Right kidney (tissue), 1 donor: ENCODE results near the gene PSMD2.
A peak's percentile ranks its signal among the peaks of the same experiment; 100 is the strongest.

Source experiments
- DNase-seq: peaks from one replicate; pipeline ENCODE4 v3.0.0-alpha.2; 2016

The PSMD2 gene

DNA sequence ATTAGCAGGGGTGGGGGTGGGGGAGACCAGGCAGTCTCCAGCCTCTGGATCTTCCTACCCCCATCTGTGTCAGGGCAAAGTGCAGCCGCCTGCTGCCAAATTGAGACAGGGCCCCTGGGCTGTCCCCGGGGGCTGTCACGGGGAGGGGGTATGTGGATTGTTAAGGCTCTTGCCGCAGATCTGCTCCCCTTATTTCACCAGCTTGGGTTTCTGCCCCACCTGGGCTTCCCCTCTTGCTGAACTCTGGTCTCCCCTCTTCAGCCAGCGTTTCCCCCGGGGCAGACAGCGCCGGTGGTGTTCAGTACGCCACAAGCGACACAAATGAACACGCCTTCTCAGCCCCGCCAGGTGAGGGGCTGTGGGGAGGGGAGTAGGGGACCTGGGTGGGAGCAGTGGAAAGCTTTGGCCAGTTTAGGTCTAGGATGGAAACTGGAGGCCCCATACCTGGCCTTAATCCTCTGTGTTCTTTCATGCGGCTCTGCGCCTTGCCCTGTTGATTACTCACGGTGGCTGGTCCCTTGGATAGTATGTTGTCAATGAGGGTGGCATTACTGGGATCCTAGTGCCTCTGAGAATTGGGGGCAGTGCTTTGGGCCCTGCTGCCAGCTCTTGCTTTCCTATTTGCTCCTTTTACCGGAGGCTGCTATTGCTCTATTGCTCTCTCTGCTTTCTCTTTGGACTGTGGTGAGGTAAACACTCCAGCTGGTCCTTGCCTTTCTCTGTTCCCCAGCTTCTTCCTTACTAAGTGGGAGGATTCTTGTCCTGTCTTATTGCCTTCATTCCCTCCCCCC is 17.0 kb downstream of the PSMD2 start:
- no peak for DNase-seq

DNA sequence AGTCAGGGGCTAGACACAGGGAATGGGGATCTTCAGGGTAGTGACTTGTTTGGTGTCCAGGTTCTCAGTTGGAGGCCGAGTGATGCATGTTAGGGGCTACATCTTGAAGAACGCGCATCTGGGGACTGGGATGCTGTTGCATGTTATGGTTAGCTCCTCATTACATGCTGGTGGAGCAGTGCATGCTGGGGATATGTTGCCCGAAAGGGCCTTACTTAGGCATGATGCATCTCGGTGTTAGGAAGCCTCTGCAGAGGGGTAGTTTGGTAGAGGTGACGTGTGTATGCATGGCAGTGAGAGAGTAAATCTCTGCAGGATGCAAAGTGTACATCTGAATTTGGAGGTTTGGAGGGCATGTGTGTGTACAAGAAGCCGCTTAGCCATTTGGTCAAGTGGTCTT is 17.8 kb downstream of the PSMD2 start:
- no peak for DNase-seq

DNA sequence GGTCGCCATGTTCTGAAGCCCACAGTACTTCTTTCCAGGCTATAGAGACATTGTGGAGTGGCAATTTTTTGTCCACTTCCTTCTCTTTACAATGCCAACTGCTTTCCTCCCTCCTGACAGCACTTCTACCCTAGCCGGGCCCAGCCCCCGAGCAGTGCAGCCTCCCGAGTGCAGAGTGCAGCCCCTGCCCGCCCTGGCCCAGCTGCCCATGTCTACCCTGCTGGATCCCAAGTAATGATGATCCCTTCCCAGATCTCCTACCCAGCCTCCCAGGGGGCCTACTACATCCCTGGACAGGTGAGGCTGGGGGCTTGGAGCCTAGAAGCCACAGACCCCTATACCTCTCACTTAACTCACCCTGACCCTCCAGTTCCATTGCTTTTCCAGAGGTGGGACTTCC is 18.2 kb downstream of the PSMD2 start:
- DNase-seq, result no peak

DNA sequence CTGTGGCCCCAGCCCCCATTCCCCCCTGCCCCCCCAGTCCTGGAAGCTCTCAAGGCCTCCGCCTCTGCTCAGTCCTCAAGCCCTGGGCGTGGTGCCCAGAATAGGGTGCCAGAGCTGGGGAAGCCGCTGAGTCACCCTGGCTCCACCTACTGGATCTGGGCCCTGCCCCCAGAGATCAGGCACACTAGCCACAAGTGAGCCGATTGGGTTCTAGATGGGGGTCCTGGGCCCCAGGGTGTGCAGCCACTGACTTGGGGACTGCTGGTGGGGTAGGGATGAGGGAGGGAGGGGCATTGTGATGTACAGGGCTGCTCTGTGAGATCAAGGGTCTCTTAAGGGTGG is 21.0 kb downstream of the PSMD2 start:
- DNase-seq, result no peak

GRCh38 chr3:184321666-184322065 is 22.6 kb downstream of the PSMD2 start:
- DNase-seq, result no peak

DNA sequence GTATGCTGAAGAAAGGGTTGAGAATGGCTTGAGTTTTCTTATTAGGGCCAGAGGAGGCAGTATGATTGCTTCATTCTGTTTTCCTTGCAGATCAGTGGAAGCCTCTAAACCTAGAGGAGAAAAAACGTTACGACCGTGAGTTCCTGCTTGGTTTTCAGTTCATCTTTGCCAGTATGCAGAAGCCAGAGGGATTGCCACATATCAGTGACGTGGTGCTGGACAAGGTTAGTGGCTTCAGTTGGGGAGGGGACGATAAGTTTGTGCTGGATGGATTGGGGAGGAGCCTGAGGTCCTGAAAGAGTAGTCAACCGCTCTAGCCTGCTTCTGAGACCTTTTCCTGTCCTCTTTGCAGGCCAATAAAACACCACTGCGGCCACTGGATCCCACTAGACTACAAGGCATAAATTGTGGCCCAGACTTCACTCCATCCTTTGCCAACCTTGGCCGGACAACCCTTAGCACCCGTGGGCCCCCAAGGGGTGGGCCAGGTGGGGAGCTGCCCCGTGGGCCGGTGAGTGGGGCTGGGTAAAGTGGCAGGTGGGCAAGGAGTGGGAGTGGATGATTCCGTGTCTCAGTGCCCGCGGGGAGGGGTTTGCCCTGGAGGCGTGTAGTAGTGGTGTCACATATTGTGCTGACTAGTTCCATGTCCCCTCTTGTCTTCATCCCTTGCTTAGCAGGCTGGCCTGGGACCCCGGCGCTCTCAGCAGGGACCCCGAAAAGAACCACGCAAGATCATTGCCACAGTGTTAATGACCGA is 23.9 kb downstream of the PSMD2 start:
- DNase-seq, result no peak

DNA sequence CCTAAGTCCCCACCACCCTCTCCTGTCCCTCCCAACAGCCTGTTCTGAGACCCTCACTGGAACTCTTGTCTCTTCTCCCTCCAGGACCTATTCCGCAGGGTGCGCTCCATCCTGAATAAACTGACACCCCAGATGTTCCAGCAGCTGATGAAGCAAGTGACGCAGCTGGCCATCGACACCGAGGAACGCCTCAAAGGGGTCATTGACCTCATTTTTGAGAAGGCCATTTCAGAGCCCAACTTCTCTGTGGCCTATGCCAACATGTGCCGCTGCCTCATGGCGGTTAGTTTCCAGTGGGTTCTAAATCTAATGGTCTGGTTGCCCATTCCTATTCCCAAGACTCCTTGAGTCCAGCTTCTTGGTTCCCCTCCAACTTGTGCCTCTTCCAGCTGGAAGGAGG is 24.7 kb downstream of the PSMD2 start:
- no peak for DNase-seq

DNA sequence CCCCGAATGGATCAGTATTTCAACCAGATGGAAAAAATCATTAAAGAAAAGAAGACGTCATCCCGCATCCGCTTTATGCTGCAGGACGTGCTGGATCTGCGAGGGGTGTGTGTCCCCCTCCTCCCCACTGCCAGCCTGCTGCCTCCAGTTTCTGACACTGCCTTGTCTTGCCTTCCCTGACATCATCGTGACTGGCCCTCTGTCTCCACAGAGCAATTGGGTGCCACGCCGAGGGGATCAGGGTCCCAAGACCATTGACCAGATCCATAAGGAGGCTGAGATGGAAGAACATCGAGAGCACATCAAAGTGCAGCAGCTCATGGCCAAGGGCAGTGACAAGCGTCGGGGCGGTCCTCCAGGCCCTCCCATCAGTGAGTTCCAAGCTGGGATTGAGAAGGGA is 26.2 kb downstream of the PSMD2 start:
- DNase-seq, result no peak

- DNase-seq, result no peak
These were observed 26.8 kb downstream of the PSMD2 start for GRCh38 chr3:184325715-184326369.

DNA sequence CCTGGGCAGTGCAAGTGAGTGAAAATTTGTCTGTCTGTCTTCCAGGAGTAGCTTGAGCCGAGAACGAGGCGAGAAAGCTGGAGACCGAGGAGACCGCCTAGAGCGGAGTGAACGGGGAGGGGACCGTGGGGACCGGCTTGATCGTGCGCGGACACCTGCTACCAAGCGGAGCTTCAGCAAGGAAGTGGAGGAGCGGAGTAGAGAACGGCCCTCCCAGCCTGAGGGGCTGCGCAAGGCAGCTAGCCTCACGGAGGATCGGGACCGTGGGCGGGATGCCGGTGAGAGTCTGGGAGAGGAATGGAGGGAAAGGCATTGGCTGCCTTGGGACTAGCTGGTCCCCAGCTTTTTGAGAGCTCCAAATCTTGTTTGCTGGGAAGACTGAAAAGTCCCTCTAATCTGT is 28.1 kb downstream of the PSMD2 start:
- no peak for DNase-seq

DNA sequence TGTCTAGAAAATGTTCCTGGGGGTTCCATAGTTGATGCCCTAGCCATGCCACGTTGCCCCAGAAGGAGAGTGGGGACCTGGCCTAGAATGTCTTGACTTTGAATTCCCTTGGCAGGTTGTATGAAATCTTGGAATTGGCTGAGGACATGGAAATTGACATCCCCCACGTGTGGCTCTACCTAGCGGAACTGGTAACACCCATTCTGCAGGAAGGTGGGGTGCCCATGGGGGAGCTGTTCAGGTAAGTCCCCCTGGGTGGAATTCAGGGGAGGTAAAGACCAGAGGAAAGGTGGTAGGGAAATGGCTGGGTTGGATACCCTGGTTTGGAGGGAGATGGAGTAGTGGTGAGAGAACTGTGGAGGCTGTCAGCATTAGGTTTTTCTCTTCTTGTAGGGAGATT is 29.5 kb downstream of the PSMD2 start:
- DNase-seq, result no peak

GRCh38 chr3:184332370-184333090 is 33.5 kb downstream of the PSMD2 start:
- no peak for DNase-seq

GRCh38 chr3:184333190-184333589 is 34.1 kb downstream of the PSMD2 start:
- DNase-seq, result no peak

- DNase-seq, result no peak
These were observed 34.7 kb downstream of the PSMD2 start for GRCh38 chr3:184333700-184334099.

- DNase-seq, result peak; percentile 17
These were observed 35.6 kb downstream of the PSMD2 start for GRCh38 chr3:184334470-184335158.

DNA sequence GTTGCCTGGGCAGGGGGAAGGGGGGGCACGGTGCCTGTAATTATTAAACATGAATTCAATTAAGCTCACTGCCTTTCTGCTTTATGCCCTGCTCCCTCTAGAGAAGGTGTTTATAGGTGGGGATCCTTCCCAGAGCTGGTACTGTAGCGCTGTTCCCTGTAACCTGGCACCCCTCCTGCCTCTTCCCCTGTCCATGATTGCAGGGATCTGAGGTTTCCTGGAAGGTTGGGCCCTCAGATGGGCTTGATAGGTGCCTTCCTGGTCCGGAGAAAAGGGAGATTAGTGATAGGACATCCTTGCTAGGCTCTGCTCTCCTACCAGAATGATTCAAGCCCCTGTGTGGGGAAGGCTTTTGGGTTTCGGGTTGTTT is 36.2 kb downstream of the PSMD2 start:
- DNase-seq, result no peak

DNA sequence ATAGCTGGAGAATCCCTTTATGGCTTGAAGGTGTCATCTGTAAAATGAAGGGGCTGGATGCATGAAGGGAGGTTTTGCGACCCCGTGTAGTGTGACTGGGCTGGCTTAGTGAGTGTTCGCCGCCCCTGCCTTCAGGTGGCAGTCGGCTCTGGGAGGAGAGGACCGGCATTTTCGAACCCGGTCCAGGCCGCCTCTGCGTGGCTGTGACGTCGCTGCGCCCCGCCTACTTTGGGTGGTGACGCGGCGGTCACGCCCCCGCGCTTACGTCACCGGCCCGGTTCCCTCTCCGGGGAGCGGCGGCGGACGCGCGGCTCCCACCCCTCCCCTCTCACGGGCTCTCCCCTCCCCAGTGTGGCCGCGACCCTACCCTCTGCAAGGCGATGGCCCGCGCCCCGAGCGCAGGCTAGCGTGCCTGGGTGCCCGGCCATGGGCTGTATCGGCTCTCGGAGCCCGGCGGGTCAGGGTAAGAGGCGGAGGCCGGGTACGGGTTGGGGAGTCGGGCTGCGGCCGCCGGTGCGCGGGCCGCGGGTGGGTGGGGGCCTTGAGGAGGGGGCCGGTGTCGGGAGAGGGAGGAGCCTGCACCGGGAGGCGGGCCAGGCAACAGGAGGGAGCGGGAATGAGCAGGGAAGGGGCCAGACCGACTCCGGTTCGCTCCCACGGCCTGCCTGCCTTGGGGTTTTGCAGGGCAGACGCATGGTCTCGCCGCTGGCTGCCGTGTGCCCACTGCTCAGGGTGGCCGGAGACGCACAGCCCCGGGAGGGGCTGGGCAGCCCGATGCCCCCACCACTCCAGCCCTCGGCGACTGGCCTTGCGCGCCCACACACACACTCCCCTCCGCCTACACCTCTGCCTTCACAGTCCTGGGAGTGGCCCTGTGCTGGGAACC is 36.9 kb downstream of the PSMD2 start:
- DNase-seq, result peak; percentile 90

DNA sequence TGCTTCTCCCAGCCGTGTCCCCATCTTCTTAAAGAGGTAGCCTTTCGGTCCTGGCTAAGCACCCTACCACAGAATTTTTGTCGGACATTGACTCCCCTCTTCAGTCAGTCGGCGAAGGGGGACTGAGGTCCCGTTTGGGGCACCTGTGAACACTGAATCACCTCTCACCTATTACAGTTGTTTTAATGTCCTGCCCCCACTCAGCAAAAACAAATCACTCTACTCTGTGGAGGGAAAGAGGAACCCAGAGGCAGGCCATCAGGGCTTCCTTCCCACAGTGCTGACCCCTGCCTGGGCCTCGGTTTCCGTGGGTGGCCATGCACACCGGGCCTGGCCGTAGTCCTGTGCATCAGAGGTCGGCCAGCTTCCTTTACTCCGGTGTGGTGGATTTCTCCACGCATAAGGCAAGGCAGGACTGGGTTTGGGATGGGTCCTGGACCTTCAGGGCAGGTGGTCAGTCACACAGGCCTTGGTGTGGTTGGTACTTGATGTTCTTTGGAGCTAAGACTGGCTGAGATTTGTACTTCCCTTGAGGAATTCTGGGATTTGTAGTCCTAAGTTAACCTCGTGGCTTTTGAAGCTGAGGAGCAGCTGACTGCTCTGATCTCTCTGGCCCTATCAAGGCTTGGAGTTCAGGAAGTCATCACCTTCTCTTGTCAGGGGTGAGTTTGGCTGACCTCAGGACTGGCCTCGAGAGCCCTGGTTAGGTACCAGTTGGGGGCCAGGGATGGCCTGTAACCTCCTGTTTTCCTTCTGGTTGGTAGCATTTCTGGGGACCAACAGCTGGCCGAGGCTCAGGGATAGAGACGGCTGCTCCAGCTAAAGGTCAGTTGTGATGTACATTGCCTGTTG is 37.7 kb downstream of the PSMD2 start:
- peak; percentile 70 for DNase-seq

- no peak for DNase-seq
These were observed 38.3 kb downstream of the PSMD2 start, which contains the start of gene FAM131A for GRCh38 chr3:184337399-184337714. FAM131A (plus strand) TSS chr3:184337600; CDS start chr3:184337631, 31 bp downstream.

DNA sequence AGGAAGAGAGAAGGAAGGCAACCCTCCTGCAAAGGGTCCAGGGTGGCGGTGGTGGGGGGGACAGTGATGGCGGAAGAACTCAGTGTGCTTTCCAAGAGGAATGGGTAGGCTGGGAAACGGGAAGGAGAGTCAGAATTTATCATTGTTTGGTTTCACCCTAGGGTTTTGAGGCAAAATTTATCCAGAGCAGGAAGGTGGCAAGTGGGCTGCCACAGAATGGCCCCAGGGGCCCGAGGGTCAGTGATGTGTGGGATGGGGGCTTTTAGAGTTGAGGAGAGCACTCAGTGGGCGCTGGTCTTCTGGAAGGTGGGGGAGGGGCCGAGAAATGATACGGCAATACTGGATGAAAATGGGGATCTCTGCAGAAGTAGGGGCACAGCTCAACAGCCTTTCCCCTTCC is 38.9 kb downstream of the PSMD2 start:
- no peak for DNase-seq
